Testis (tissue), 5 donors: ENCODE measurements around the gene MDH2. TPM values are rescaled to one million over a fixed set of nuclear protein-coding genes. Genes with fewer than 3 reads are reported as not detected.

Experiments
- DNase-seq: peaks from one replicate; pipeline ENCODE4 v3.0.0-alpha.2; 2019
- H3K27ac ChIP-seq, 2 donors: fragments of 200-600 bp; sonication (generic); one replicate each; pipeline ENCODE4 v1.5.1; 2019
- H3K27me3 ChIP-seq: fragments of 200-600 bp; sonication (generic); one replicate; pipeline ENCODE4 v1.5.1; 2019
- H3K36me3 ChIP-seq: fragments of 200-600 bp; sonication (generic); one replicate; pipeline ENCODE4 v1.5.1; 2017; ENCODE audit warnings: low read depth; ENCODE audit errors: missing control alignments
- H3K4me1 ChIP-seq: fragments of 200-600 bp; sonication (generic); one replicate; pipeline ENCODE4 v1.5.1; 2019
- H3K4me3 ChIP-seq, 2 donors: fragments of 200-600 bp; sonication (generic); one replicate each; pipeline ENCODE4 v1.5.1; 2017 to 2019
- H3K9me3 ChIP-seq: fragments of 200-600 bp; sonication (generic); one replicate; pipeline ENCODE4 v1.5.1; 2017
- POLR2A ChIP-seq: fragments of 450-650 bp; IDR thresholded peaks from one replicate; pipeline ENCODE4 v1.6.1; 2017; ENCODE audit warnings: antibody characterized with exemption, mild to moderate bottlenecking, moderate library complexity
- WGBS, 2 donors: methylation state at CpG; one replicate each; pipeline ENCODE4 v1.1.5; 2018; 5-methylcytosine and 5-hydroxymethylcytosine counted together
- intact Hi-C: fragments of 100-400 bp; cut with DNase I; formaldehyde crosslinking; loops from one replicate; pipeline ENCODE4 v1.15.1; 2023; ENCODE audit warnings: low total_unique reads
- long read RNA-seq, 2 donors: transcript quantifications; one replicate each; lab custom pipeline, GENCODE V29; 2026
- polyA plus RNA-seq: library from polyadenylated mRNA; stranded (reverse); fragments of 350-450 nt; fragmentation: Illumina TruSeq; extraction: RNeasy Lipid Tissue Mini Kit (QIAGEN cat#74804); gene quantifications from one replicate; pipeline ENCODE4 v1.2.3, GENCODE V29; 2014; ENCODE audit warnings: low read depth, low replicate concordance; ENCODE audit not compliant: insufficient read depth
- total RNA-seq, 2 donors: library from RNA; depleted of rRNA; stranded (reverse); fragments of >200 nt; gene quantifications; one replicate each; pipeline ENCODE4 v1.2.3, GENCODE V29; 2016
- TF ChIP-seq, protein P1 (sequence below), 3 experiments: fragments of 450-650 bp in 2 of 3; fragments of 200-600 bp in 1 of 3; sonication (generic) in 1 of 3; IDR thresholded peaks; one replicate each; pipeline ENCODE4 v1.5.1; 2016 to 2019; ENCODE audit warnings: antibody characterized with exemption in 3 of 3, mild to moderate bottlenecking in 2 of 3, moderate library complexity in 1 of 3

The MDH2 gene, protein sequence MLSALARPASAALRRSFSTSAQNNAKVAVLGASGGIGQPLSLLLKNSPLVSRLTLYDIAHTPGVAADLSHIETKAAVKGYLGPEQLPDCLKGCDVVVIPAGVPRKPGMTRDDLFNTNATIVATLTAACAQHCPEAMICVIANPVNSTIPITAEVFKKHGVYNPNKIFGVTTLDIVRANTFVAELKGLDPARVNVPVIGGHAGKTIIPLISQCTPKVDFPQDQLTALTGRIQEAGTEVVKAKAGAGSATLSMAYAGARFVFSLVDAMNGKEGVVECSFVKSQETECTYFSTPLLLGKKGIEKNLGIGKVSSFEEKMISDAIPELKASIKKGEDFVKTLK
- 100 to 1,000 TPM in 1 of 2 donors, 10 to 100 TPM in 1; 93.3 to 102 TPM for total RNA-seq
- polyA plus RNA-seq = 154 TPM
- long read RNA-seq, donor 1, transcript MDH2-201 (9 exons, 2,209 nt) = major isoform, 69 of 171 reads
- long read RNA-seq, donor 1, transcript MDH2-206 (4 exons, 551 nt) = minor isoform, 8 of 171 reads
- long read RNA-seq, donor 1, partial matches to known transcripts = 85 of 171 reads
- long read RNA-seq, donor 1, other reads (novel, unspliced or antisense) = 5 of 171 reads
- long read RNA-seq, donor 2, transcript MDH2-201 (9 exons, 2,209 nt) = major isoform, 44 of 88 reads
- long read RNA-seq, donor 2, transcript MDH2-206 (4 exons, 551 nt) = minor isoform, 7 of 88 reads
- long read RNA-seq, donor 2, partial matches to known transcripts = 33 of 88 reads
- long read RNA-seq, donor 2, other reads (novel, unspliced or antisense) = 0 of 88 reads

DNA sequence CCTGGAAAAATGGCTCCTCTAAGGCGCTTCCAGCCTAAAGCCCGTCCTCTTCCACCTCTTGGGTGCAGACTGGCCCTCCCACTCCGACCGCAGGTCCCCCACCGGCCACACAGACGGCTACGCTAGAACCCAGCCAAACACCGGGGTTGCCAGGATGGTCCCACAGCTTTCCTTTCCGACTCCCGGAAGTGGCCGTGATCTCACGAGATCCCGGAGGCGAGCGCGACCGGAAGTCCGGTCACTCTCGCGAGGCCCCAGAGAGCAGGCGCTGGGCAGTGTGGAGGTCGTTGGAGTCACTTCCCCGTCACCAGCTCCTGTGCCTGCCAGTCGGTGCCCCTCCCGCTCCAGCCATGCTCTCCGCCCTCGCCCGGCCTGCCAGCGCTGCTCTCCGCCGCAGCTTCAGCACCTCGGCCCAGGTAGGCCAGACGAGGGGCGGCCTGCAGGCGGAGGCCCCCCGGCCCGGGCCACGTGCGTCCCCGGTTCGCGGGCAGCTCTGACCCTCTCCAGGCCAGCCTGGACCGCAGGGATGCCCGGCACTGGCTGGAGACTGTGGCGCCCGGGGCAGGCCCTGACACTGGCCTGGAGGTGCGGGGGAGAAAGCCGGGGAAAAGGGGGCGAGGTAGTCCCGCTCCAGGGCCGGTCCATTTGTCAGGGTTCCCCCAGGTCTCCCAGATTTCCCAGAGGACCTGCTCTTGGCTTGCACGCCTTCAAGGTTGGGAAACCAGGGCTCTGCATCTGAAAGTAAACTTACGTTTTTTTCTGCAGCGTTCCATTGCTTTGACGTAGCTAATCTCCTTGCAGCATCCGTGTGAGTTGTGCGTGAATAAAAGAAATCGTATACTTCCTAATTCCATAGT lies at the start of gene MDH2, which contains the start of gene STYXL1:
Gene MDH2 (plus strand): TSS at position 296 of the 857 bp plus-strand sequence. CDS start 55 bp downstream, at position 351.
Gene STYXL1 (minus strand): TSS at position 190 of the 857 bp plus-strand sequence. CDS start 17,477 bp downstream, outside the sequence.
- peak; percentile 97 for DNase-seq
- WGBS, 2 donors = 1 to 2% methylated on average over 11 to 57 of the region's 58 CpGs
- intact Hi-C loops = no loop called here
- TF ChIP-seq POLR2A = no peak
- TF ChIP-seq, protein P1, sequence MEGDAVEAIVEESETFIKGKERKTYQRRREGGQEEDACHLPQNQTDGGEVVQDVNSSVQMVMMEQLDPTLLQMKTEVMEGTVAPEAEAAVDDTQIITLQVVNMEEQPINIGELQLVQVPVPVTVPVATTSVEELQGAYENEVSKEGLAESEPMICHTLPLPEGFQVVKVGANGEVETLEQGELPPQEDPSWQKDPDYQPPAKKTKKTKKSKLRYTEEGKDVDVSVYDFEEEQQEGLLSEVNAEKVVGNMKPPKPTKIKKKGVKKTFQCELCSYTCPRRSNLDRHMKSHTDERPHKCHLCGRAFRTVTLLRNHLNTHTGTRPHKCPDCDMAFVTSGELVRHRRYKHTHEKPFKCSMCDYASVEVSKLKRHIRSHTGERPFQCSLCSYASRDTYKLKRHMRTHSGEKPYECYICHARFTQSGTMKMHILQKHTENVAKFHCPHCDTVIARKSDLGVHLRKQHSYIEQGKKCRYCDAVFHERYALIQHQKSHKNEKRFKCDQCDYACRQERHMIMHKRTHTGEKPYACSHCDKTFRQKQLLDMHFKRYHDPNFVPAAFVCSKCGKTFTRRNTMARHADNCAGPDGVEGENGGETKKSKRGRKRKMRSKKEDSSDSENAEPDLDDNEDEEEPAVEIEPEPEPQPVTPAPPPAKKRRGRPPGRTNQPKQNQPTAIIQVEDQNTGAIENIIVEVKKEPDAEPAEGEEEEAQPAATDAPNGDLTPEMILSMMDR (IDR thresholded peaks at IDR 0.05) = peak in 1 of 3 experiments; percentile 18
- Histone ChIP-seq H3K9me3 (no peaks in the 10 kb centered on the region), H3K27me3 (no peaks in the 10 kb centered on the region), H3K27ac (peak within 1 kb of the TSS; percentile 88 to 90), H3K36me3 (no peaks in the 10 kb centered on the region), H3K4me3 (peak within 1 kb of the TSS; percentile 97 to 100), H3K4me1 (peaks cover 15% of the 10 kb centered on the region)

DNA sequence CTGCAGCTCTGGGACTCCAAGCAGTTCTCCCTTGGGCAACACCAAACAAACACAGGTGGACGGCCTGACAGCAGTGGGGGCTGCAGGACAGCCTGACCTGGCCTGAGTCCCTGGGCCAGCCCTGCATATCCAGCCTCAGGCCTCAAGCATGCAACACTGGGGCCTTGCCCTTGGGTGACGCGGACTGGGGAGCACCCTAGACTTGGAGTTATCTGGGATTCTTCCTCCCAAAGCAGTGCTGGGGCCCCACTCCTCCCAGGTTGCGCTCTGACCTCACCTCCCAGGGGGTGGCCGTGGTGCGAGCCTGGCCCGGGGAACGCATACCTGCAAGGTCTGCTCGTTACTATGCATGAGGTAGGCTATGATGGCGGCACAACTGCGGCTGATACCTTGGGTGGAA lies 47.3 kb upstream of the MDH2 start:
- Histone ChIP-seq H3K27me3 (no peaks in the 10 kb centered on the region), H3K4me3 (no peak overlapping the region), H3K4me1 (no peaks in the 10 kb centered on the region), H3K9me3 (no peaks in the 10 kb centered on the region), H3K27ac (no peak overlapping the region), H3K36me3 (no peaks in the 10 kb centered on the region)
- no peak for TF ChIP-seq POLR2A
- TF ChIP-seq, protein P1 (IDR thresholded peaks at IDR 0.05) = no peak
- intact Hi-C loops = no loop called here
- WGBS, 2 donors = 92 to 100% methylated on average over 4 to 11 of the region's 11 CpGs
- no peak for DNase-seq

DNA sequence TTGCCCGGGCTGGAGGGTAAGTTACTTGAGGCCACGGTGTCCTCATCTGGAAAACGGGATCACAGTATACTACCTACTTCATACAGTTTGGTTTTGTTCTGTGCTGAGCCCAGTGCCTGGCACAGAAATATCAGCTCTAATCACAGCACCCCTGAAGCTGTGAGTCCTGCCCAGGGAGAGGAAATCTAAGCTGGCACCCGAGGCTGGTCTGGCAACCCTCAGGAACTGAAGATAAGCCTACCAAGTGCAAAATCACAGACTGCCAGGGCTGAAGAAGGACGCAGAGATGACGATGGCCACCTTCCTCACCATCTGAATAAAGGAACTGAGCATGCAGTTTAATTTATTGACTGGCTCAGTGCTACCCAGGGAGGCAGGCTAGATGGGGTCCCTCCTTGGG lies 45.8 kb upstream of the MDH2 start:
- TF ChIP-seq, protein P1 (IDR thresholded peaks at IDR 0.05) = no peak
- TF ChIP-seq POLR2A = no peak
- Histone ChIP-seq H3K9me3 (no peaks in the 10 kb centered on the region), H3K27me3 (no peaks in the 10 kb centered on the region), H3K36me3 (no peaks in the 10 kb centered on the region), H3K4me1 (no peaks in the 10 kb centered on the region), H3K27ac (no peak overlapping the region), H3K4me3 (no peak overlapping the region)
- intact Hi-C loops = no loop called here
- 87 to 95% methylated on average over 6 of the region's 6 CpGs for WGBS, 2 donors
- DNase-seq = no peak

DNA sequence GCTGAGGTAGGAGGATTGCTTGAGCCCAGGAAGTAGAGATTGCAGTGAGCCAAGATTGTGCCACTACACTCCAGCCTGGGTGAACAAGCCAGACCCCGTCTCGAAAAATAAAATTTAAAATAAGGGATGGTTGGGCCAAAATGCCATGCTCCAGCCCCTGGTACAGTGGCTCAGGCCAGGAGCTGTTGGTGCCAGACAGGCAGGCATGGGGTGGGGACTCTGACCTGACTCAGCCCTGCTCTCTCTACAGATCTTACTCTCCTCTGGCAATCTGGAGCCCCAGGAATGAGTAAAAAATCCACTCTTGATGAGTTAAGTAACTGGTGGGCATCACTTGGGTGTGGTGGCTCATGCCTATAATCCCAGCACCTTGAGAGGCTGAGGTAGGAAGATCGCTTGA lies 45.1 kb upstream of the MDH2 start:
- no peaks in the 10 kb centered on the region for H3K36me3 ChIP-seq
- TF ChIP-seq, protein P1 (IDR thresholded peaks at IDR 0.05) = no peak
- no peak for TF ChIP-seq POLR2A
- no peak overlapping the region for H3K4me3 ChIP-seq
- H3K9me3 ChIP-seq = no peaks in the 10 kb centered on the region
- H3K27me3 ChIP-seq = no peaks in the 10 kb centered on the region
- intact Hi-C loops = no loop called here
- H3K27ac ChIP-seq = no peak overlapping the region
- DNase-seq = no peak
- 83 to 94% methylated on average over 3 of the region's 3 CpGs for WGBS, 2 donors
- H3K4me1 ChIP-seq = no peaks in the 10 kb centered on the region
